Breast epithelium (tissue), 4 donors: ENCODE data around the gene HMGA1. TPM values are rescaled to one million over a fixed set of nuclear protein-coding genes. Genes with fewer than 3 reads are reported as not detected.

Experiments
- DNase-seq, 2 donors: peaks; one replicate each; pipeline ENCODE4 v3.0.0-alpha.2; 2019; ENCODE audit warnings: low spot score in 2 of 2
- H3K27ac ChIP-seq, 2 donors: fragments of 200-600 bp; sonication (generic) in 1 of 2; one replicate each; pipeline ENCODE4 v1.5.1; 2016 to 2019; ENCODE audit warnings: mild to moderate bottlenecking in 1 of 2
- H3K27me3 ChIP-seq, 2 donors: fragments of 200-600 bp; sonication (generic) in 1 of 2; one replicate each; pipeline versions ENCODE4 v1.5.1 to v1.6.0; 2017 to 2019; ENCODE audit warnings: control low read depth in 1 of 2, mild to moderate bottlenecking in 1 of 2
- H3K36me3 ChIP-seq: fragments of 200-600 bp; one replicate; pipeline ENCODE4 v1.5.1; 2019
- H3K4me1 ChIP-seq, 2 donors: fragments of 200-600 bp; sonication (generic); one replicate each; pipeline ENCODE4 v1.5.1; 2016 to 2019; ENCODE audit warnings: control low read depth in 1 of 2
- H3K4me3 ChIP-seq, 3 donors: fragments of 200-600 bp; sonication (generic); 1 replicate in 2 of 3; 2 replicates in 1 of 3; pipeline ENCODE4 v1.5.1; 2016 to 2019; ENCODE audit warnings: mild to moderate bottlenecking in 3 of 3, moderate library complexity in 2 of 3
- H3K9me3 ChIP-seq, 2 donors: fragments of 200-600 bp; sonication (generic) in 1 of 2; one replicate each; pipeline ENCODE4 v1.5.1; 2016 to 2019; ENCODE audit warnings: control low read depth in 1 of 2
- POLR2A ChIP-seq: fragments of 450-650 bp; IDR thresholded peaks from one replicate; pipeline ENCODE4 v1.6.1; 2016; ENCODE audit warnings: antibody characterized with exemption, mild to moderate bottlenecking, moderate library complexity
- POLR2AphosphoS5 ChIP-seq, 3 donors: sonication (generic); formaldehyde crosslinking; IDR thresholded peaks; one replicate each; pipeline ENCODE4 v1.6.1; 2017; ENCODE audit warnings: antibody characterized with exemption in 3 of 3
- intact Hi-C: fragments of 100-400 bp; cut with DNase I; formaldehyde crosslinking; loops from one replicate; pipeline ENCODE4 v1.15.1; 2023; ENCODE audit warnings: low total_unique reads
- total RNA-seq, 3 donors: library from RNA; depleted of rRNA; stranded (reverse); fragments of >200 nt; gene quantifications; one replicate each; pipeline ENCODE4 v1.1.0, GENCODE V29; 2016
- TF ChIP-seq, protein P1 (sequence below), 3 donors: fragments of 450-650 bp; IDR thresholded peaks; one replicate each; pipeline ENCODE4 v1.5.1; 2016 to 2017; ENCODE audit warnings: antibody characterized with exemption in 3 of 3, mild to moderate bottlenecking in 3 of 3, moderate library complexity in 3 of 3

The HMGA1 gene
- total RNA-seq, 3 donors from 2014 or later = 10.9 to 20.9 (median 12.8) TPM

- H3K27me3 ChIP-seq = no peaks in the 10 kb centered on the region
- DNase-seq = no peak
- H3K36me3 ChIP-seq = no peaks in the 10 kb centered on the region
- intact Hi-C loops = no loop called here
- TF ChIP-seq POLR2AphosphoS5 (IDR thresholded peaks at IDR 0.05) (no peak), POLR2A (no peak)
- TF ChIP-seq, protein P1, sequence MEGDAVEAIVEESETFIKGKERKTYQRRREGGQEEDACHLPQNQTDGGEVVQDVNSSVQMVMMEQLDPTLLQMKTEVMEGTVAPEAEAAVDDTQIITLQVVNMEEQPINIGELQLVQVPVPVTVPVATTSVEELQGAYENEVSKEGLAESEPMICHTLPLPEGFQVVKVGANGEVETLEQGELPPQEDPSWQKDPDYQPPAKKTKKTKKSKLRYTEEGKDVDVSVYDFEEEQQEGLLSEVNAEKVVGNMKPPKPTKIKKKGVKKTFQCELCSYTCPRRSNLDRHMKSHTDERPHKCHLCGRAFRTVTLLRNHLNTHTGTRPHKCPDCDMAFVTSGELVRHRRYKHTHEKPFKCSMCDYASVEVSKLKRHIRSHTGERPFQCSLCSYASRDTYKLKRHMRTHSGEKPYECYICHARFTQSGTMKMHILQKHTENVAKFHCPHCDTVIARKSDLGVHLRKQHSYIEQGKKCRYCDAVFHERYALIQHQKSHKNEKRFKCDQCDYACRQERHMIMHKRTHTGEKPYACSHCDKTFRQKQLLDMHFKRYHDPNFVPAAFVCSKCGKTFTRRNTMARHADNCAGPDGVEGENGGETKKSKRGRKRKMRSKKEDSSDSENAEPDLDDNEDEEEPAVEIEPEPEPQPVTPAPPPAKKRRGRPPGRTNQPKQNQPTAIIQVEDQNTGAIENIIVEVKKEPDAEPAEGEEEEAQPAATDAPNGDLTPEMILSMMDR (IDR thresholded peaks at IDR 0.05) = no peak
- no peaks in the 10 kb centered on the region for H3K4me1 ChIP-seq
- no peak overlapping the region for H3K4me3 ChIP-seq
- no peaks in the 10 kb centered on the region for H3K9me3 ChIP-seq
- no peak overlapping the region for H3K27ac ChIP-seq
These were observed 8.8 kb upstream of the HMGA1 start for GRCh38 chr6:34227761-34228421.

DNA sequence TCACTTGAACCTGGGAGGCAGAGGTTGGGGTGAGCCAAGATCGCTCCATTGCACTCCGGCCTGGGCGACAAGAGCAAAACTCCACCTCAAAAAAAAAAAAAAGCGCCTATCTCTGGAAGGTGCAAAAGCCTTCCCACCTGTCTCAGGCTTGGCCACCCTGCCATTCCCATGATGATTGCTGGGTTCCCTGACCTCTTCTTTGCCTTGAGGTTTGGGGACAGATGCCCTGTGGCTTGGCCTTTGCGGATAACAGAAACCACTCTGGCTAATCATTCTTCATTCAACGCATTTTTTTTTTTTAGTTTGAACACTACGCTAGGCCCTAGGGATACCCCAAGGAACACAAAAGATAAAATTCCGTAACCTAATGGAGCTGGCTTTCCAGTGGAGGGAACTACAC is 6.8 kb upstream of the HMGA1 start:
- DNase-seq = no peak
- no peaks in the 10 kb centered on the region for H3K9me3 ChIP-seq
- H3K27me3 ChIP-seq = no peaks in the 10 kb centered on the region
- TF ChIP-seq, protein P1 (IDR thresholded peaks at IDR 0.05) = no peak
- TF ChIP-seq POLR2AphosphoS5 (IDR thresholded peaks at IDR 0.05) = no peak
- TF ChIP-seq POLR2A = no peak
- peak overlapping the region; percentile 60 to 71 for H3K27ac ChIP-seq
- H3K36me3 ChIP-seq = no peaks in the 10 kb centered on the region
- no peak overlapping the region for H3K4me3 ChIP-seq
- intact Hi-C loops = no loop called here
- H3K4me1 ChIP-seq = no peaks in the 10 kb centered on the region

DNA sequence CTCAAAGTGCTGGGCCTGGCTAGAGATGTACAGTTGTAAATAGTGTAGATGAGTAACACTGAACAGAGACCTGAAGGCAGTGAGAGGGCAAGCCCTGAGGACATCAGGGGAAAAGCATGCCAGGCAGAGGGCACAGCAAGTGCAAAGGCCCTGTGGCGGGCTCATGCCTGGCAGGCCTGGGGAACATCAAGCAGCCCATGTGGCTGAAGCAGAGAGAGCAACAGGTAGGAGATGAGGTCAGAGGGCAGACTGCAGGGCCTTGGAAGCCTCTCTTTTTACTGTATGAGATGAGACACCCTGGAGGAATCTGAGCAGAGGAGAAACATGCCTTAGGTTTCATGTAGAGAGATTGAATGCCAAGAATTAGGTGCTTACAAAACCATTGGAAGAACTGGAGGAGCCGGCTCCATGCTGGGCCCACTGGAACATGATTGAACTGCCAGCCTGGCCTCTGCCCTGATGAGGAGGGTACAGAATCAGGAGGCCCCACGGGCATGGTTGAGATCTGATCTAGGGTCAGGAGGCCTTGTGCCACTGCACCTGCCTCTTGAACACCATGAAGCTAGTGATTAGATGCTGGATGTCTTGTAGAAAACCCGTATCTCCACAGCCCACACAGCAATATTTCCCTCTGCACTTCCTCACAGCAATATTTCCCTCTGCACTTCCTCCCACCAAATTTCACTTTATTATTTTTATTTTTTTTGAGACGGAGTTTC is 5.9 kb upstream of the HMGA1 start:
- H3K4me3 ChIP-seq = no peak overlapping the region
- intact Hi-C loops = no loop called here
- no peaks in the 10 kb centered on the region for H3K4me1 ChIP-seq
- no peaks in the 10 kb centered on the region for H3K36me3 ChIP-seq
- no peaks in the 10 kb centered on the region for H3K9me3 ChIP-seq
- peak overlapping the region in 1 of 2 donors; percentile 71 for H3K27ac ChIP-seq
- no peak for TF ChIP-seq POLR2A
- TF ChIP-seq, protein P1 (IDR thresholded peaks at IDR 0.05) = no peak
- no peak for TF ChIP-seq POLR2AphosphoS5 (IDR thresholded peaks at IDR 0.05)
- no peak for DNase-seq
- no peaks in the 10 kb centered on the region for H3K27me3 ChIP-seq

DNA sequence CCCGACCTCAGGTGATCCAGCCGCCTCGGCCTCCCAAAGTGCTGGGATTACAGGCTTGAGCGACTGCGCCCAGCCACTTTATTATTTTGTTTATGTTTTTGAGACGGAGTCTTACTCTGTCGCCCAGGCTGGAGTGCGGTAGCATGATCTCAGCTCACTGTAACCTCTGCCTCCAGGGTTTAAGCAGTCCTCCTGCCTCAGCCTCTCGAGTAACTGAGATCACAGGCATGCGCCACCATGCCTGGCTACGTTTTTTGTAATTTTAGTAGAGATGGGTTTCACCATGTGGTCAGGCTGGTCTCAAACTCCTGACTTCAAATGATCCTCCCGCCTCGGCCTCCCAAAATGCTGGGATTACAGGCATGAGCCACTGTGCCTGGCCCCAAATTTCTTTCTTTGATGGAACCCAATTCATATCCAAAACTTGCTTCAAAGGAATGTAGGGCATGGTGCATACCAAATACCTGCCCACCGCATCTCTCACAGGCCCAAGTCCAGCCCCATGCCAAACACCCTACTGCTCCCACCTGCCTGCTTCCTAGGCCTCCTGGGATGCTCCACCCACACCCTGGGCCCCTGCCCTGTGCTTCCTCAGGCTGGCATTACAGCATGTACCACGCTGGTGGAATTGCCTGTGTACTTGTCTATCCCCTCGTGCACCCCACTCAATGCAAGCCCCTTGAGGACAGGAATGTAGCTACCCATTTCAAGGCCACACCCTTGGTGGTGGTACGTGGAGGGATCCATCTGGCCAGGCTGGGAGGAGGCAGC is 4.9 kb upstream of the HMGA1 start:
- Histone ChIP-seq H3K9me3 (no peaks in the 10 kb centered on the region), H3K4me1 (no peaks in the 10 kb centered on the region), H3K27ac (no peak overlapping the region), H3K36me3 (no peaks in the 10 kb centered on the region), H3K27me3 (no peaks in the 10 kb centered on the region), H3K4me3 (no peak overlapping the region)
- TF ChIP-seq POLR2A (no peak), POLR2AphosphoS5 (IDR thresholded peaks at IDR 0.05) (no peak)
- TF ChIP-seq, protein P1 (IDR thresholded peaks at IDR 0.05) = no peak
- no peak for DNase-seq
- intact Hi-C loops = no loop called here

DNA sequence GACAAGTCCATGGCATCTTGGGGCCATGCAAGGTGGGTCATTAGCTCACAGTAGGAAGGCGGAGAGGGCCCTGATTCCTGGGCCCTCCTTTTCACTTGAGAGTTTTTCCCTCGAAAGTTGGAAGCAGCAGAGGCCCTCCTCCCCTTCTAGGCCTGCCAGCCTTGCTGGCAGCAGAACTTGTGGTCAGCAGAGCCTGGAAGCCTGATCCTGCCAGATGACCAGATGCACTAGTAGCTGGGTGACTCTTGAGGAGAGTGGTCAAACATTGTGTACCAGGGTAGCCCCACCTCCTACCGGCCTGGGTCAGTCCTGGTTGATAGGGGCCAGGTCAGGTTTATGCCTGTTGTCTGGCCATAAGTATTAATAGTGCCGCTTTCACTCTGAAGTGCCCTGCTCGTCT is 3.8 kb upstream of the HMGA1 start:
- TF ChIP-seq POLR2AphosphoS5 (IDR thresholded peaks at IDR 0.05) = no peak
- TF ChIP-seq POLR2A = no peak
- TF ChIP-seq, protein P1 (IDR thresholded peaks at IDR 0.05) = no peak
- Histone ChIP-seq H3K27ac (no peak overlapping the region), H3K36me3 (no peaks in the 10 kb centered on the region), H3K9me3 (no peaks in the 10 kb centered on the region), H3K4me3 (no peak overlapping the region), H3K4me1 (no peaks in the 10 kb centered on the region), H3K27me3 (no peaks in the 10 kb centered on the region)
- intact Hi-C loops = no loop called here
- no peak for DNase-seq
